H9 (cell line): ENCODE data around the gene DLG2. TPM values are rescaled to one million over a fixed set of nuclear protein-coding genes. Genes with fewer than 3 reads are reported as not detected.

Experiments
- DNase-seq: peaks from one replicate; pipeline ENCODE4 v3.0.0-alpha.2; 2017
- H2AFZ ChIP-seq: one replicate; pipeline ENCODE4 v1.6.1; 2013; ENCODE audit warnings: mild to moderate bottlenecking, low read length, control low read depth, moderate library complexity
- H2AK5ac ChIP-seq: 2 replicates; pipeline ENCODE4 v1.6.1; 2013; ENCODE audit warnings: low read length, control low read depth, mixed read lengths; ENCODE audit not compliant: insufficient read length
- H2BK120ac ChIP-seq: one replicate; pipeline ENCODE4 v1.6.1; 2013; ENCODE audit warnings: low read depth, mild to moderate bottlenecking, low read length, control low read depth, inconsistent platforms; ENCODE audit not compliant: poor library complexity, severe bottlenecking
- H2BK12ac ChIP-seq: 2 replicates; pipeline ENCODE4 v1.6.1; 2013; ENCODE audit warnings: low read length, control low read depth, mixed read lengths, low read depth; ENCODE audit not compliant: insufficient read length
- H2BK15ac ChIP-seq: 2 replicates; pipeline ENCODE4 v1.6.1; 2013; ENCODE audit warnings: low read depth, low read length, control low read depth
- H2BK20ac ChIP-seq: one replicate; pipeline ENCODE4 v1.6.1; 2013; ENCODE audit warnings: low read depth, mild to moderate bottlenecking, low read length, control low read depth, inconsistent platforms; ENCODE audit not compliant: poor library complexity, severe bottlenecking
- H2BK5ac ChIP-seq: 2 replicates; pipeline ENCODE4 v1.6.1; 2013; ENCODE audit warnings: low read length, control low read depth, mixed read lengths; ENCODE audit not compliant: insufficient read length
- H3K14ac ChIP-seq: 2 replicates; pipeline ENCODE4 v1.6.1; 2013; ENCODE audit warnings: low read length, control low read depth; ENCODE audit not compliant: insufficient read depth
- H3K18ac ChIP-seq: 2 replicates; pipeline ENCODE4 v1.6.1; 2013; ENCODE audit warnings: low read depth, mild to moderate bottlenecking, mixed read lengths, low read length, control low read depth; ENCODE audit not compliant: insufficient read length
- H3K23ac ChIP-seq: 2 replicates; pipeline ENCODE4 v1.6.1; 2013; ENCODE audit warnings: low read length, control low read depth, mixed read lengths, low read depth; ENCODE audit not compliant: insufficient read length
- H3K23me2 ChIP-seq: 2 replicates; pipeline ENCODE4 v1.6.1; 2013; ENCODE audit warnings: low read depth, mild to moderate bottlenecking, mixed read lengths, low read length, control low read depth; ENCODE audit not compliant: insufficient read length, poor library complexity, severe bottlenecking
- H3K27ac ChIP-seq: 2 replicates; pipeline ENCODE4 v1.5.1; 2013; ENCODE audit warnings: low read length, control low read depth, mixed read lengths, low read depth; ENCODE audit not compliant: insufficient read length
- H3K27me3 ChIP-seq: 2 replicates; pipeline ENCODE4 v1.6.1; 2013; ENCODE audit warnings: low read length, control low read depth, inconsistent platforms; ENCODE audit not compliant: insufficient read depth
- H3K4ac ChIP-seq: 2 replicates; pipeline ENCODE4 v1.6.1; 2013; ENCODE audit warnings: low read depth, mild to moderate bottlenecking, control low read depth, inconsistent platforms, low read length, moderate library complexity
- H3K4me1 ChIP-seq: 2 replicates; pipeline ENCODE4 v1.6.1; 2013; ENCODE audit warnings: low read length, control low read depth, inconsistent platforms; ENCODE audit not compliant: insufficient read depth
- H3K4me2 ChIP-seq: 2 replicates; pipeline ENCODE4 v1.6.1; 2013; ENCODE audit warnings: low read length, control low read depth, mixed read lengths; ENCODE audit not compliant: insufficient read length, insufficient read depth
- H3K56ac ChIP-seq: 2 replicates; pipeline ENCODE4 v1.6.1; 2013; ENCODE audit warnings: low read depth, mild to moderate bottlenecking, mixed read lengths, low read length, control low read depth; ENCODE audit not compliant: insufficient read length
- H3K79me1 ChIP-seq: 2 replicates; pipeline ENCODE4 v1.6.1; 2013; ENCODE audit warnings: low read depth, mild to moderate bottlenecking, moderate library complexity, low read length, control low read depth, inconsistent platforms; ENCODE audit not compliant: insufficient read depth, poor library complexity, severe bottlenecking
- H3K79me2 ChIP-seq: 2 replicates; pipeline ENCODE4 v1.6.1; 2013; ENCODE audit warnings: low read length, control low read depth, inconsistent platforms; ENCODE audit not compliant: insufficient read depth
- H3K9ac ChIP-seq: 2 replicates; pipeline ENCODE4 v1.6.1; 2013; ENCODE audit warnings: low read length, control low read depth, mixed read lengths; ENCODE audit not compliant: insufficient read length; ENCODE audit errors: extremely low read depth
- H3K9me3 ChIP-seq: one replicate; pipeline ENCODE4 v1.6.1; 2013; ENCODE audit warnings: low read depth, low read length, inconsistent platforms; ENCODE audit not compliant: control insufficient read depth
- H3T11ph ChIP-seq: one replicate; pipeline ENCODE4 v1.6.1; 2013; ENCODE audit warnings: mild to moderate bottlenecking, low read length, control low read depth, inconsistent platforms
- H4K20me1 ChIP-seq: one replicate; pipeline ENCODE4 v1.6.1; 2013; ENCODE audit not compliant: control insufficient read depth, insufficient read length, insufficient read depth
- H4K5ac ChIP-seq: 2 replicates; pipeline ENCODE4 v1.6.1; 2013; ENCODE audit warnings: low read depth, mild to moderate bottlenecking, mixed read lengths, low read length, control low read depth; ENCODE audit not compliant: insufficient read length
- H4K8ac ChIP-seq: replicated peaks from 2 replicates; pipeline ENCODE4 v1.6.1; 2013; ENCODE audit warnings: low read length, control low read depth, mixed read lengths, low read depth; ENCODE audit not compliant: insufficient read length
- H4K91ac ChIP-seq: 2 replicates; pipeline ENCODE4 v1.6.1; 2013; ENCODE audit warnings: low read depth, mild to moderate bottlenecking, moderate library complexity, mixed read lengths, low read length, control low read depth; ENCODE audit not compliant: insufficient read length
- H3K27ac Mint-ChIP-seq, 3 experiments: 2 replicates in 2 of 3; 3 replicates in 1 of 3; pipeline ENCODE4 v1.8.0; 2020 to 2021; ENCODE audit warnings: mixed read lengths in 3 of 3, mild to moderate bottlenecking in 1 of 3, moderate library complexity in 1 of 3
- H3K27me3 Mint-ChIP-seq: 2 replicates; pipeline ENCODE4 v1.8.0; 2021; ENCODE audit warnings: low read depth, mild to moderate bottlenecking, moderate library complexity, mixed read lengths
- H3K36me3 Mint-ChIP-seq, 3 experiments: 2 replicates in 2 of 3; 3 replicates in 1 of 3; pipeline ENCODE4 v1.8.0; 2020 to 2021; ENCODE audit warnings: low read depth in 3 of 3, mixed read lengths in 3 of 3; ENCODE audit not compliant: insufficient read depth in 1 of 3
- H3K4me1 Mint-ChIP-seq, 2 experiments: 2 replicates each; pipeline ENCODE4 v1.8.0; 2020; ENCODE audit warnings: mixed read lengths in 2 of 2
- H3K4me3 Mint-ChIP-seq, 2 experiments: 2 replicates in 1 of 2; 3 replicates in 1 of 2; pipeline ENCODE4 v1.8.0; 2020 to 2021; ENCODE audit warnings: mild to moderate bottlenecking in 2 of 2, mixed read lengths in 2 of 2, moderate library complexity in 1 of 2
- H3K9me3 Mint-ChIP-seq, 2 experiments: 2 replicates in 1 of 2; 3 replicates in 1 of 2; pipeline ENCODE4 v1.8.0; 2020; ENCODE audit warnings: mild to moderate bottlenecking in 2 of 2, mixed read lengths in 2 of 2, moderate library complexity in 1 of 2
- CTCF ChIP-seq: fragments of 200-600 bp; sonication (generic); conservative IDR thresholded peaks from 3 replicates; pipeline ENCODE4 v1.8.0; 2021; ENCODE audit warnings: antibody characterized with exemption, mild to moderate bottlenecking
- WGBS: extraction: QIAGEN DNeasy Blood & Tissue Kit; methylation state at CpG from one replicate; pipeline ENCODE4 v1.1.7; 2013; ENCODE audit warnings: missing lambda C conversion rate, low lambda C conversion rate, mixed read lengths; ENCODE audit not compliant: insufficient read length; ENCODE audit errors: extremely low coverage; 5-methylcytosine and 5-hydroxymethylcytosine counted together
- total RNA-seq: library from RNA; stranded (reverse); gene quantifications from 2 replicates; pipeline ENCODE4 v1.2.1, GENCODE V29; 2021

The DLG2 gene
- total RNA-seq, 1 experiment from 2014 or later, result 8.0 TPM

GRCh38 chr11:84660257-84660977 is 966.7 kb downstream of the DLG2 start:
- WGBS, result no CpG with 5 or more reads among the region's 3 CpGs
- Histone ChIP-seq H4K5ac (no peak overlapping the region), H2AFZ (no peak overlapping the region), H3K14ac (no peak overlapping the region), H3K79me1 (no peaks in the 10 kb centered on the region), H3T11ph (no peak overlapping the region), H2BK120ac (no peak overlapping the region), H2AK5ac (no peak overlapping the region), H3K23me2 (no peaks in the 10 kb centered on the region), H4K91ac (no peak overlapping the region), H3K18ac (no peak overlapping the region), H3K4ac (no peak overlapping the region), H3K79me2 (no peaks in the 10 kb centered on the region), H3K27me3 (no peaks in the 10 kb centered on the region), H4K20me1 (no peaks in the 10 kb centered on the region), H2BK20ac (no peak overlapping the region), H2BK5ac (no peak overlapping the region), H3K4me1 (no peaks in the 10 kb centered on the region), H2BK15ac (no peak overlapping the region), H3K23ac (no peak overlapping the region), H3K9me3 (peaks cover 15% of the 10 kb centered on the region), H3K27ac (no peak overlapping the region), H3K4me2 (no peak overlapping the region), H3K9ac (no peak overlapping the region), H3K56ac (no peak overlapping the region), H4K8ac (no peak overlapping the region), H2BK12ac (no peak overlapping the region)
- no peak for TF ChIP-seq CTCF
- no peak overlapping the region for H3K27ac Mint-ChIP-seq
- no peaks in the 10 kb centered on the region; the same call in 1 of the 2 replicates for H3K27me3 Mint-ChIP-seq
- no peak overlapping the region for H3K4me3 Mint-ChIP-seq
- peaks cover 10 to 36% (median 13%) of the 10 kb centered on the region in 3 experiments for H3K36me3 Mint-ChIP-seq
- no peak for DNase-seq
- H3K4me1 Mint-ChIP-seq, result peaks cover 11% of the 10 kb centered on the region in 2 experiments
- H3K9me3 Mint-ChIP-seq, result peaks cover 11 to 18% of the 10 kb centered on the region in 2 experiments
